ENCODE measurements around the gene DPH5. TPM values are rescaled to one million over a fixed set of nuclear protein-coding genes. Genes with fewer than 3 reads are reported as not detected.

DPH5 gene
- polyA plus RNA-seq, 1 donor, result 53.8 TPM

GRCh38 chr1:101030881-101031280, 5.3 kb upstream of the DPH5 start:
- DNase-seq (ENCODE audit: low read depth), result no peak

GRCh38 chr1:101029184-101029583, 3.6 kb upstream of the DPH5 start:
- no peak for DNase-seq (ENCODE audit: low read depth)

- DNase-seq (ENCODE audit: low read depth), result no peak
Observed at GRCh38 chr1:101028466-101028865, 2.9 kb upstream of the DPH5 start.

DNA sequence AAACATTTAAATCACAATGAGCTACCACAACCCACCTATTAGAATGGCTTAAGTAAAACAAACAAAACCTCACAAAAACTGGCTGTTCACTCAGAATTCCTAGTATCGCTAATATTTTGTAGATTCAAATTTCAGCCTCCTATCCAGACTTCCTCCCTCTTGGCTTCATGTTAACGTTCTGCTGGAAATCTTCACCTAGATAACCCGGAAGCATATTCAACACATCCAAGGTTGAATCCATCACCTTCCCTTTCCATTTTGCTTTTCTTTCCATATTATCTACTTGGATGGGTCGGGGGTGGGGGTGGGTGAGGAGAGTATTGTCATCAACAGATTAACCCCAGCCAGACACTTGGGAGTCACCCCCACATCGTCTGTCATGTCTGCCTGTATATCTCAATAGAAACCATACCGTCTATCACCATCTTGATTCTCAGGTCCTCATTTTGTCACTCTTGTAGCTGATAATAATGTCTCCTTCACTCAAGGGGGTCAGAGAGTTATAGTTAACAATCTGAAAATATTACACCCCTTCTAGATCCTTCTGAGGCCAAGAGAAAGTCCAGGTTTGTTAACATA, 1.7 kb upstream of the DPH5 start:
- no peak for DNase-seq (ENCODE audit: low read depth)

DNA sequence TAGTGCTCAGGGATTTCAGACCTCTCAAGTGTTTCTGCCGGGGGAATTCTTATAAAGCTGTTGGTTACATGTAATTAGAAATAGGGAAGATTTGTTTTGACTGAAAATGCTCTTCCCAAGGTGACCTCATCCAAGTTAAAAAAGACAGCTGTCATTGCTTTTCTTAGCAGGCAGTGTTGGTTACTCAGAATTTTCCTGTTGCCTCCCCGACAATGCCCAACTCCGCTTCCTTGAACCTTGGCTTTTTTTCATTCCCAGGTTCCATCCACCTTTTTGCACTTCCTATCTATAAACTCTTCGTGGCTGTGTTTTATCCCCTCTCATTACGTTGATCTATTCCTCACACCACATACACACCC, 825 bp upstream of the DPH5 start:
- DNase-seq (ENCODE audit: low read depth), result no peak

GRCh38 chr1:101025283-101025656, 314 bp downstream of the DPH5 start:
- DNase-seq (ENCODE audit: low read depth), result no peak

GRCh38 chr1:101022294-101022693, 3.3 kb downstream of the DPH5 start:
- no peak for DNase-seq (ENCODE audit: low read depth)

DNA sequence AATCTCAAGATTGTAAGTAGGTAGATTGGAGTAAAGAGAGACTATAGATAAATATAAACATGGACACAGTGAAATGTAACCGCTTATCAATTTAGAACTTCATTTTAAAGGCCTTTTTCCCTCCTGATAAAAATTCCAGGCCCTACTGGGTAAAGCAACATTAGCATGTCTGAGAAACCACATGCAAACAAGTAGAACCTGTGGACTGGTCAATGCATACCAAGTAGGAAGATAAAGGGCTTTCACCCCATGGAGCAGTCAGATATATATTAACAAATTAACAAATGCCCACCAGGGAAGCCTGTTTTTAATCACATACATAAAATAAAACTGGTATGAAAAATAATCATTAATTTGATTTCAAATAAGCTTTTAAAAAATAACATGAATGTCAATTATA, 8.1 kb downstream of the DPH5 start:
- no peak for DNase-seq (ENCODE audit: low read depth)

- no peak for DNase-seq (ENCODE audit: low read depth)
Observed at GRCh38 chr1:101013776-101014175, 11.8 kb downstream of the DPH5 start.

GRCh38 chr1:101008229-101008834, 17.3 kb downstream of the DPH5 start:
- DNase-seq (ENCODE audit: low read depth), result no peak

DNA sequence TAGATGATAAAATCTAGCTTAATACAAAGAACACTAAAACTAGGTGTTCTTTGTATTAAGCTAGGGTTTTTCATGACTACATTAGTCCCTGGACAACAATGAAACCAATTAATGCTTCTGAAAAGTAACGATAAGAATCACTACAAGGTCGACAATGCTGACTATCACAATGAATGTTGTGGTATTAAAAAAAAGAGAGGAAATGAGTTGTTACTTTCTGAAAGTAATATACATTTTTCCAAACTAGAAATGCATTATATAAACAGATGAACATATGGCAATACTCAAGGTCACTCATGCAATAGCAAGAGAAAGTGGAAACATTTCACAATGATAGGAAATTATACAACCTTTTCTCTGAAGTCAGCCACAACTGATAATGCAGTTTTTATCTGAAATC, 19.0 kb downstream of the DPH5 start:
- no peak for DNase-seq (ENCODE audit: low read depth)

- DNase-seq (ENCODE audit: low read depth), result no peak
Observed at GRCh38 chr1:101005871-101006270, 19.7 kb downstream of the DPH5 start.

DNA sequence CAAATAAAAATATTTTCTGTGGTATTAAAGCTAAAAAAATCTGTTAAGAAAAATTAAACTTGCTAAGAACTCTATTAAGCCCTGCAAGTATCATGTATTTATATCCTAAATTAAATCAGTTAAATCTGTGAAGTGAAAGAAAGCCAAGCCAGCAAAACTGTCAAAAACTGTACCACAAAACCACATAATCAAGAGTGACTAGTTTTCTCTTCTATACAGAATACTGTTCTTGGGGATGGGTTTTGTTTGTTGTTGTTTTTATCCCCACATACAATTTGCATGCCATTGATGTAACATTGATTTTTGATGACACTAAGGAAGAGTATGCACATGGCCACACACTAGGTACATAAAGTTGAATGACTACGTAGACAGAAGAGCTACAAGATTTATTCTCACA, 20.4 kb downstream of the DPH5 start:
- DNase-seq (ENCODE audit: low read depth), result no peak

- no peak for DNase-seq (ENCODE audit: low read depth)
Observed at GRCh38 chr1:101004670-101005069, 20.9 kb downstream of the DPH5 start.

DNA sequence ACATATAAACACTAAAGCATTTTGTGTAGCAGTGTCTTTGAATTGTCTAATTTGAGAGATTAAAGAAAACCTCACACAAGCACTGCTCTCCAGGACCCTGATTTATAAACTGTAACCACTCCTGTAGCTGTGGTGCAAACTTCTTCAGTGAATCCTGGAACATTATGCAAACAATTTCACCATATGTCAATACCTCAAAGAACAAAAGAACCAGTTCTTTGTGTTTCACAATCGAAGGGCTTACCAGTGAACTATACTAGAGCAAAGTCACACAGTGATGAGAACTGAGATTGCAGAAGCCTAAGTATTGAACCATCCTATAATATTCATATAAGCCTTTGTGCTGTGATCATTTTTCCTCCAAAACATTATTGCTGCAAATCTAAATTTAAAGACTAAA, 21.5 kb downstream of the DPH5 start:
- no peak for DNase-seq (ENCODE audit: low read depth)

DNA sequence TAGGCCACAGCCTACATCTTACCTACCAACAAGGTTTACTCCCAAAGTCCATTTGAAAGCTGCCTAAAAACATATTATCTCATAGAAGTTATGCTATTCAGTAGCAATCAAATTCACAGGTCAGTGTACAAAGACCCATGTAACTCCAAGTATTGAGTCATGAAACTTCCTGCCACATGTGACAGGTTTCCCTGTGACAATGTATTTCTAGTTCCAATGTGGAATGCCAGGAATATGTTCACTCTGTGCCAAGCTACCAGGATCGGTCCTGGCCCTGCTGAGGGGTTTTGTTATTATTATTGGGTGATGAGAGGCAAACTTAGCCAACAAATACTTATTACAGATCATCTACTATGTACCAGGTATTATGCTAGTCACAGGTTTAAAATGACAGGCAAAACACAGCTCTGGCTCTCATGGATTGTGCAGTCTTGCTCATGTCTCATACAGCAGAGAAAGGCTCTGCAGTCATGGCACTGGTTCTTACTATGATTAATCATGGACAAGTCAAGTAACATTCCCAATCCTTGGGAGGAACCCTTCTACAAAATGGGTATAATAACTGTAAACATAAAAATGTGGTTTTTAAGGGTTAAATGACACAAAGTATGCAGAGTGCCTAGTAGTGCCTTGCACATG, 22.5 kb downstream of the DPH5 start:
- DNase-seq (ENCODE audit: low read depth), result no peak

- no peak for DNase-seq (ENCODE audit: low read depth)
Observed at GRCh38 chr1:101002551-101002950, 23.0 kb downstream of the DPH5 start.

DNA sequence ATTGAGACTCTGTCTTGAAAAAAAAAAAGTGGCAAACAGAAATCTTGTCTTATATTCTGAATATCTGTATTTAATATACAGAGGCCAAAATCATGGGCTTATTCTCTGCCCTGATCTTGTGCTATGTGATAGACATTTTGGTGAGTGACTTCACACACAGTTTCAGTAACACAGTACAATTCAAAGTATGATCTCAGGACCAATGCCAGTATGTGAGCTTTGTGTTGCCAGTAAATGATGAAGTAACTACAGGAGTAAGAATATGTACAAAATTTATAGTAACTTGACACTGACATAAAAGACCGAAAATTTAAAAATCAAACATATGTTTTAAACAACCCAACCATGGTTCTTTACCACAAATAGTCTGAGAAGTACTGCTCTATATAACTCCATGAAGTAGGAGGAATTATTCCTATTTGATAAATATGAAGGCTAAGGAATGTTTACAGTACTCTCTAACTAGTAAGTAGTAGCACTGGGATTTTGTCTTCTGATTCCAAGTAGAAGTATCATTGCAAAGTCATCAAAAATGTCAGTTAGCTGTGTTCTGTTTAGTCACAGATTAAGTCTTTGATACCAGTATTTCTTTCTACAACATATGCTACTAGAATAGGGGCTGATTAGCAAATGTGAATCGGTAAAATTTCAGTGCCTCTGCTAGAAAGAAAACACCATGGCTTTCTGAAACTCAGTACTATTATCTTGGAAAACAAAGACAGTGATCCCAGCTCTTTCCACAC, 25.3 kb downstream of the DPH5 start:
- DNase-seq (ENCODE audit: low read depth), result no peak

DNA sequence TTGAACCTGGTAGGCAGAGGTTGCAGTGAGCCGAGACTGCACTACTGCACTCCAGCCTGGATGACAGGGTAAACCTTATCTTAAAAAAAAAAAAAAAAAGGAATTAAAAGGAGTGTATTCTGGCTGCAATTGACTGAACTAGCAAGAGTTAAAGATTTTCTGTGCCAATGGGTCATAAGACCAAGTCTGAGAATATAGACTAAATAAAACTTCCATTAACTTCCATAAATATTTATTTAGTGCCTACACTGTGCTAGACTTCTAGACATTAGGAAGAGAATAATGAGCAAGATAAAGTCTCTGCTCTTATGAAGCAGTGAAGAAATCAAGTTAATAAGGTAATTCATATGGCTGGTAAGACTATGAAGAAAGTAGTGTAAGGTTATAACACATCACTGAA, 27.2 kb downstream of the DPH5 start:
- DNase-seq (ENCODE audit: low read depth), result no peak

GRCh38 chr1:100995198-100995988, 30.2 kb downstream of the DPH5 start:
- DNase-seq (ENCODE audit: low read depth), result peak; percentile 9

- peak; percentile 11 for DNase-seq (ENCODE audit: low read depth)
Observed at GRCh38 chr1:100989306-100990077, 36.1 kb downstream of the DPH5 start.

Data from forelimb muscle (tissue), 1 donor.